DMS79 treated with DMSO at 0.1 percent for 48 hours (cell line): ENCODE data around the gene ALG6.
"Not testable (repeated sequence)": the region's sequence is repeated elsewhere in the genome, so short reads cannot be mapped to it uniquely, and the experiment has no call there.

Experiments
- DNase-seq: peaks from one replicate; lab custom pipeline; 2025; lab: John Stamatoyannopoulos, UW

ALG6 gene

DNA sequence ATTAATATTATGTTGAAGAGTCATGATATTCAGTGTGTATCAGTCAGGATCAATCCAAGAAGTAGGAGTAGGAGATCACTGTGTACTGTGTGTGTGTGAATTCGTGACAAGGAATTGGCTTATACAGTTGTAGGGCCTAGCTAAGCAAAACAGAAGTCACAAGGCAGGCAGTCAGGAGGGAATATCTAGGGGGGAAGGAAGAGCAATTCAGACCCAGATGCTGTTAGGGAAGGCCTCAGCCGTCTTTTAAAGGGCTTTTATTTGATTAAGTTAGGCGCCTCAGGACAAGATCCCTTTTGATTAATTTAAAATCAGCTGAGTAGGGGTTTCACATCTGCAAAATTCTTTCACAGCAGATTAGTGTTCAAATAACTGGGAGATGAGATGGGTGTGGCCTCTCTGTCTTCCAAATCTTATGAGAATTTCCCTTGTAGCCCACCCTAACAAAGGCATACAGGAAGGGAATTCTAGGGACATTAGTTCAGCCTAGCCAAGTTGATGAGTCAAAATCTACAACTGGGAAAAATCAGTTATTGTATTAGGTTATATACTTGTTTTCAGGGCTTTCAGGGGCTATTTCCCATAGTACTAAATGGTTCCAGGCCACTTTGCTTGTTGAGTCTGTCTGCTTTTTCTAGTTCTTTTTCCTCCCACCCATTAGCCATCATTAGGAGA lies 47.4 kb downstream of the ALG6 start:
- no peak for DNase-seq

DNA sequence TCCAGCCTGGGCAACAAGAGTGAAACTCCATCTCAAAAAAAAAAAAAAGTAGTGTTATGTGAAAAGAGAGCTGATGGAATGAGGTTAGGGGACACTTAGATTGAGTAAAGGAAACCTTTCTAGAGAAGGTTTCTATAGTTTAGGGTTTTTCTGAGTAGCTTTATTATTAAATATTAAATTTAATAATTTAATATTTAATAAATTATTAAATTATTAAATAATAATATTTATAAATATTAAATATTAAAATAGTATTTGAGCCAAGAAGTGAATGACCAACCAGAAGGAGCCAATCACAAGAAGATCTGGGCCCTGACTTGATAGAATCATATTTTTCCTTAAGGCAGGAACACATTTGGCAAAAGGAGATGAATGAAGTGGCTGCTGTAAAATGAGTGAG lies 50.7 kb downstream of the ALG6 start:
- DNase-seq = no peak

DNA sequence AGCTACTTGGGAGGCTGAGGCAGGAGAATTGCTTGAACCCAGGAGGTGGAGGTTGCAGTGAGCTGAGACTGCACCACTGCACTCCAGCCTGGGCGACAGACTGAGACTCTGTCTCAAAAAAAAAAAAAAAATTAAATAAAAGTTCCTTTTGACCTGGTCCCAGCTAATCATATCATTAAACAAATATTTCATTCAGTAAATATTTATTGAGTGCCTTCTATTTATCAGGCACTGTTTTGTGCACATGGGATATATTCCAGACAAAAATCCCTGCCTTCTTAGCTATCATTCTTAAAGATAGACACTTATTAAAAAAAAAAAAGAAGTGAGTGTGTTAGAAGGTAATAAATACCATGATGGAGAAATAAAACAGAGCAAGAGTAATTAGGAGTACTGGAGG lies 53.3 kb downstream of the ALG6 start:
- not testable (repeated sequence) for DNase-seq

DNA sequence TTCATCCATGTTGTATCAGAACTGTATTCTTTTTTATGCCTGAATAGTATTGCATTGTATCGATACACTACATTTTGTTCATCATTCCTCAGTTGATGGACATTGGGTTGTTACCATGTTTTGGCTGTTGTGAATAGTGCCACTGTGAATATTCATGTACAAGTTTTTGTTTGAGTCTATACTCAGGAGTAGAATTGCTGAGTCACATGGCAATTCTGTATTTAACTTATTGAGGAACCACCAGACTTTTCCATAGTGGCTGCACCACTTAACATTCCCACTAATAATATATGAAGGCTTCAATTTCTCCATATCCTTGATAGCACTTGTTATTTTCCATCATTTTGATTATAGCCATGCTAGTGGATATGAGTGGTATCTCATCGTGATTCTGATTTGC lies 56.2 kb downstream of the ALG6 start:
- DNase-seq = no peak

DNA sequence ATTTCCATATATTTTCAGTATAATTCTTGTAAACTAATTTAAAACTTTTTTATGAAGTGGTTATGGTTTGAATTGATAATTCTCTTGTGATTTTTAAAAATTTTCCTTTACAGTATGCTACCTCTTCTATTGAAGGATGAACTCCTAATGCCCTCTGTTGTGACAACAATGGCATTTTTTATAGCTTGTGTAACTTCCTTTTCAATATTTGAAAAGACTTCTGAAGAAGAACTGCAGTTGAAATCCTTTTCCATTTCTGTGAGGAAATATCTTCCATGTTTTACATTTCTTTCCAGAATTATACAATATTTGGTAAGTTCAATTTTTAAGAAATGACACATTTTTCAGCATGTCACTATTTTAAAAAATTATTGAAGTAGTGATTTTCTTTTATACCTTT lies 61.4 kb downstream of the ALG6 start:
- no peak for DNase-seq

DNA sequence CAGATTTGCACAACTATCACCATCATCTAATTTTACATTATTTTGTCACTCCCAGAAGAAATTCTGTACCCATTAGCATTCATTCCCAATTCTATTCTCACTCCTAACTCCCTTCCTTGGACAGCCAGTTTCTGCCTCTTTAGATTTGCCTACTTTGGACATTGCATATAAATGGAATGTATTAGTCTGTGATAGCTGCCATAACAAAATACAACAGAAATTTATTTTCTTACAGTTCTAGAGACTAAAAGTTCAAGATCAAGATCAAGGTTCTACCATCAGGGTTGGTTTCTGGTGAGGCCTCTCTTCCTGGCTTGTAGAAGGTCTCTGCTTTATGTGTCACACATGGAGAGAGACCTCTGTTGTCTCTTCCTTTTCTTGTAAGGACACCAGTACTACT lies 61.9 kb downstream of the ALG6 start:
- DNase-seq = no peak

DNA sequence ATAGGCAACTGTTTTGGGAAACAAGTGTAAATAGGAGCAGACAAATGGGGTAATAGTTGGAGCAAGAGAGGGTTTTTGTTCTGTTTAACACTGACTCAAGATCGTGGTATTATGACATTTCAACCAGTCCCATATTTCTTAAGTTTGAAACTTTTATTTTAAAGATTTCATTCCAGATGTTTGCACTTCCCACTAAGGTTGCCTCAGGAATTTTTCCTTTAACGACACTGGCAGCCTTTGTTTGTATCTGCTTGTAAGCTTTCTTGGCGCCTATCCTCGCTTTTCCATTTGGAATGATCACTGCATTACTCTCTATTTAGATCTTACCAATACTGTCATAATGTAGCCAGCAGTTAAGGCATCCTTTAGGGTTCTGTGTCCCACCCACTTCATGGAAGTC lies 67.7 kb downstream of the ALG6 start:
- no peak for DNase-seq

DNA sequence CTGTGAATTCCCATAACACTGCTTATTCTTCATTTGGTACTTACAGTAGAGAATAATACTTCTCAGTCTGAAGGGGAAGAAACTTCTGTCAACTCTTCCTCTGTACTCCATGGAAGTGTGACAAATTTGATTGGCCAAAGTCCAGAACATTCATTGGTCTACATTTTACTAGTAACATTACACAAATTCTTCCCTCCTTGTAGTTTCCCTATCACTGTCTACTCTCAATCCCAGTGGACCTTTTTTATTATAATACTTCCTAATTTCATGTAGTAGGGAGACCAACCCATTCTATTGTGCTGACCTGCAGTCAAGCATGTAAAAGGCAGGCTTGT lies 74.7 kb downstream of the ALG6 start:
- DNase-seq = no peak

DNA sequence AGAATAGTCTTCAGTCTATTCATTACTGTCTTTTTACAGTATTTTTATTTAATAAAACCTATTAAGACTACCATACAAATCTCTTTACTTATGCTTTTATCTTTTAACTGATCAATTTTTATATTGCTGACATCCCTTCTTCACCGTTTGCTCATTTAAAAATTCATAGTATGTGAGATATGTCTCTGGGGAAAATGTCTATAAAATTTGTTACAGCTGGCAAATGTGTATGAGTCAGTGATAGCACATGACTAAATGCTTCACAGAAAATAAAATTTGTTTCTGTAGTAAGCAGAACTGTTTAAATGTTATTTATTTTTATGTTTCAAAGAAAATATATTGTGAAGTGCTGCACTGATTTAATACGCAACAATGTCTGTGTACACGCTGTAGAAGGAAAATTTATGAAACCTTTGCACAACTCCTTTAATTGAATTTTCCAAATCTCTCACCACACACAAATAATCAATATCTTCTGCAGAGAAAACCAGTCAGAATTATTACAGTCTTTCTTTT lies 81.4 kb downstream of the ALG6 start:
- DNase-seq = no peak

DNA sequence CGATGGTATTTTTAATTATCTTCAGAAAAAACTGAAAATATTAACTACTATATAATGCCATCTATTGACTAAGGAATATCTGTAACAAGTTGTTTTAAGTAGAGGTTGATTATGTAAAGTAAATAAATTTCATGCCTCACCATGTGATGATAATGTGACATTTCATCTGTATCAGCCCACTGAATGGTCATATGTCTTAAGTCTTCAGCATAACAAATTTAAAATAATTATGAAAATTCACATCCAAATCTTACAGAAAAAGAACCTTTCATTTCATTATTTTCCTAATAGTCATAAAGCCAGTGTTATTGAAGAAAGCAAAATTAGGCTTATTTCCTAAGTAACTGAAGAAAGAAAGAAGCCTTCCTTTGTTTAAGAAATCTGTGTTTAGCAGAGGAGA lies 83.0 kb downstream of the ALG6 start:
- no peak for DNase-seq

DNA sequence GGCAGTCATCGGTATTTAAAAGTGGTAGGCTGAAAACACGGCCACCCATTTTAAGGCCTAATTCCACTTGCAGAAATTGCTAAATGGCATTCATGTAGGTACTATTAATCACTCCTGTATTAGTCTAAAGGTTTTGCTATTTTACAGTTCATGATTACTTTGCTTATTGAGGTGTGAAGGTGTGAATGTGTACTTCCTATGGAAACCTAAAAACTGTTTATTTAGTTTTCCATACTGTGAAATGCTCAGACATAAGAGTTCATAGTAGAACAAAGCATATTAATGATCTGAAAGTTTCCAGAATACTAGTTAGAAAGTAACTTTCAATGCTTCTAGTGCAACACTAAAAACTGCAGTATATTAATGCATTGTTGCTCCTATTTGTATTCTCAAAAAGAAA lies 85.8 kb downstream of the ALG6 start:
- DNase-seq = no peak

DNA sequence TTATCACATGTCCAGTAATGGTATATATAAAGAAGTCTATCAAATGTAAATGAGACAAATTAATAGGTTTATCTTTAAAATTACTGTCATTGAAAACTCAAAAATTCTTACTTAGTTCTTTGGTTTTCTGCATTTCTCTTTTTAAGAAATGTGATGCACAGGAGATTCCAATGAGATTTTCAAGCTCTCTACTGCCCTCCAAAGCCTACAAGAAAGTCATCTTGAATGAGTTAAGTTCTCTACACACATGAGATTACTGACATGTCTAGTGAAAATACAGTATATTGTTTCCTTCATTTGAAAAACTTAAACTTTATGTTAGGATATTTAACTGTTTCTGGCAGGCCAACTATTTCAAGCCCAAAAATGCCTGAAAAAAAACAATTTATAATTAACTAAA lies 86.8 kb downstream of the ALG6 start:
- no peak for DNase-seq

DNA sequence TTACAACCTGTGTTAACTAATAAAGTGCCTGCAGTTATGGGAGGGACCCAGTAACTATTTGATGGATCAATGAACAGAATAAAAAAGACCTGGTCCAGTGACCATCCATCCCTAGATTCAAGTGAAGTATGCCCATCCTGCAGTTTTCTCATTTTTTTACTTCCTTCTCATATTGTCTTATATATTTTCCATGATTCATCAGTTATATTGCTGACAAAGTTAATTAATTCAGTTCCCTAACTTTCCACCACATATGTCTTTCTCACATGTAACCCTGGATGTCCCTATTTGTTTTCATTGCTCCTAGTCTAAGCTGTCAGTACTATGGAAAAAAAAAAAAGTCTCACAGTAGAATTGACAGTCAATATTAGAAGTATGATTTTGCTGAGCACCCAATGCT lies 91.3 kb downstream of the ALG6 start:
- DNase-seq = no peak

DNA sequence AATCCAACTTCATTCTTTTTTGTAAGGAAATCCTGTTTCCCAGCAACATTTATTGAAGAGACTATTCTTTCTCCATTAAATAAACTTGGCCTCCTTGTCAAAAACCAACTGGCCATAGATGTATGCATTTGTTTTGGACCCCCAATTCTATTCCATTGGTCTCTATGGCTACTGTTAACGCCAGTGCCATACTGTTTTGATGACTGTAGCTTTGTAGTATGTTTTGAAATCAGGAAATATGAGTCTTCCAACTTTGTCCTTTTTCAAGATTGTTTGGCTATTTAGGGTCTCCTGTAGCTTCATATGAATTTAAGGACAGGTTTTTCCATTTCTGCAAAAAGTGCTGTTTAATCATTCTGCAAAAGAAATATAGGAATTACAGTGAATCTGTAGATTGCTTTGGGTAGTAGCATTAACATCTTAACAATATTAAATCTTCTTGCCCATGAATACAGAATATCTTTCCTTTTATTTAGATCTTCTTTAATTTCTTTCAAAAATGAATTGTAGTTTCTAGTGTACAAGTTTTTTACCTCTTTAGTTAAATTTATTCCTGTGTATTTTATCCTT lies 94.3 kb downstream of the ALG6 start:
- no peak for DNase-seq

DNA sequence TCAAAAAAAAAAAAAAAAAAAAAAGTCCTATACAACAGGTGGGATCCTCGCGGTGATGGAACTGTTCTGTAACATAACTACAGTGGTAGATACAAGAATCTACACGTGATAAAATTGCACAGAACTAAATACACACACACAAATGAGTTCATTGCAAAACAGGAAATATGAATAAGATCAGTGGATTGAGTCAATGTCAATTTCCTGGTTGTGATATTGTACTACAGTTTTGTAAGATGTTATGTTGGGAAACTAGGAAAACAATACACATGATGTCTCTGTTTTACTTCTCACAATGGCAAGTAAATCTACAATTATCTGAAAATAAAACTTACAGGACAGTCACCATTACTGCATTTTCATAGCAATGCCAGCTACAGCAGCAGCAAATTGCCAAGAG lies 95.8 kb downstream of the ALG6 start:
- no peak for DNase-seq

DNA sequence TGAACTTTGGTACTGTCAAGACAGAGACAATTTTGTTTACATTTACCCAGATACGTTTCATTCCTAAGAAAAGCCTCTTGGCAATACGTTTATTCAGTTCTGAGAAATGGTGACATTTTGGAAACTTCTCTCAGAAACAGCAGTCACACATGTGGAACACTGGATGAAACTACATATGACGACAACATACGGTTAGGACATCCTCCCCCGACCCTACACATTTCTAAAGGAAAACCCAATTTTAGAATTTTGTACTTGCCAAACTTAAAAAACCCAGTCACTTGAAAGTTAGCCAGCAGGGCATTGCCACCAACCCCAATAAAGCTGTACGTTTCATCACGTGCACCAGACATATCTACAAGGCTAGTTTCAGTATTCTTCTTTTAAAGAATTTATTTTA lies 98.8 kb downstream of the ALG6 start:
- no peak for DNase-seq

DNA sequence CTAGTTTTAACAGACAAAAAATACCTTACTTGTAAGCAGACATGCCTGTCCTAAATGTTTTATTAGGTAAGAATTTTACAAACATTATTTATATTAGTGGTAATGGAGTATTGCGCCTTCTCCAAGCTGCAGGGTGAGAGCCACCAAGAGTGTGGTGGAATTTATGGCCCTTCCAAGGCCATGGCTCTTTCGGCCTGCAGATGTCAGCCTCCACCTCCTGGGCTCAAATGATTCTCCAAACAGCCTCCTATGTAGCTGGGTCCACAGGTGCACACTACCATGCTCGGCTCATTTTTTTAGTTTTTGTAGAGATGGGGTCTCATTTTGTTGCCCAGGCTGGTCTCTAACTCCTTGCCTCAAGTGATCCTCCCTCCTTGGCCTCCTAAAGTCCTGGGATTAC lies 99.3 kb downstream of the ALG6 start:
- DNase-seq = no peak

DNA sequence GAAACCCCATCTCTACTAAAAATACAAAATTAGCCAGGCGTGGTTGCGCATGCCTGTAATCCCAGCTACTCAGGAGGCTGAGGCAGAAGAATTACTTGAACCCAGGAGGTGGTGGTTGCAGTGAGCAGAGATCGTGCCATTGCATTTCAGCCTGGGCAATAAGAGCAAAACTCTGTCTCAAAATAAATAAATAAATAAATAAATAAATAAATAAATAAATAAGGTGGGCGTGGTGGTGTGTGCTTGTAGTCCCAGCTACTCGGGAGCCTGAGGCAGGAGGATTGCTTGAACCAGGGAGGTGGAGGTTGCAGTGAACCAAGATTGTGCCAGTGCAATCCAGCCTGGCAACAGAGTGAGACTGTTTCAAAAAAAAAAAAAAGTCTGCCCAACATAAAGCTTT lies 101.3 kb downstream of the ALG6 start:
- not testable (repeated sequence) for DNase-seq

DNA sequence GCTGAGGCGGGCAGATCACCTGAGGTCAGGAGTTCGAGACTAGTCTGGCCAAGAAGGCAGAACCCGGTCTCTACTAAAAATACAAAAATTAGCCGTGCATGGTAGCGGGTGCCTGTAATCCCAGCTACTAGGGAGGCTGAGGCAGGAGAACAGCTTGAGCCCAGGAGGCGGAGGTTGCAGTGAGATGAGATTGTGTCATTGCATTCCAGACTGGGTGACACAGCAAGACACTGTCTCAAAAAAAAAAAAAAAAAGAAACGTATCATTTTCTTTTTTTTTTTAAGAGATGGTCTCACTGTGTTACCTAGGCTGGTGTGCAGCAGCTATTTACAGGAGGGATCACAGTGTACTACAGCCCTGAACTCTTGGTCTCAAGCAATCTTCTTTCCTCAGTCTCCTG lies 108.3 kb downstream of the ALG6 start:
- DNase-seq = no peak

DNA sequence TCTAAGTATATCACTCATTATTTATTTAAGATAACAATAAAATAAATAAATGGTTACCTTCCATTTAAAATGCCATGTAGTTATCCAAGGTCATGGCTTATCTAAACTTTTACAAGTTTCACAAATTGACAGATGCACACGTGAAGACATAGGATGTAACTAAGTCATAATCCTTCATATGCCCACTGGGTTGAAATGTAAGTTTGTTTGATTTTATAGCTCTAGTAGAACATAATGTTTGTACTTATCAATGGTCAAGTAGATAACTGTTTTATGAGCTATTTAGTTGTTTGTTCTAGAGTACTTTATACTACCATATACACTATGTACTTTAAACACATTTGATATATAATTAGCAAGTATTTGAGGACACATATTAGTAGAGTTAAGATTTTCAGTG lies 112.6 kb downstream of the ALG6 start:
- no peak for DNase-seq

DNA sequence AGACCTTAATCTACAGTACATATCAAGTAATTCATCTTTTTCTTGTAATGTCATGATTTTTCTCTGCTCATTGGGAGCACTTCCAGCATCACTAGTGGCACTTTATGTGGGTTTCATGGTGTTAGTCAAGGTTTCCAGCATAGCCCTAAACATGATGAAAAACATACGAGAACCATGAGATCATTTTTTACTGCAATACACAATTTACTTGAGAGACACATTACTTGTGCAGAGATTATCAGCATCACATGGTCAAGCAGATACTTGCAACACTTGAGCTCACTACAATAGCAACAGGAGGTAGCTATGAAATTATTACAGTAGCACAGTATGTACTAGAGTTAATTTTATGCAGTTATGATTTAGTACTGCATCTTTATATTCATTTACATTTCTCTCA lies 119.2 kb downstream of the ALG6 start:
- no peak for DNase-seq

DNA sequence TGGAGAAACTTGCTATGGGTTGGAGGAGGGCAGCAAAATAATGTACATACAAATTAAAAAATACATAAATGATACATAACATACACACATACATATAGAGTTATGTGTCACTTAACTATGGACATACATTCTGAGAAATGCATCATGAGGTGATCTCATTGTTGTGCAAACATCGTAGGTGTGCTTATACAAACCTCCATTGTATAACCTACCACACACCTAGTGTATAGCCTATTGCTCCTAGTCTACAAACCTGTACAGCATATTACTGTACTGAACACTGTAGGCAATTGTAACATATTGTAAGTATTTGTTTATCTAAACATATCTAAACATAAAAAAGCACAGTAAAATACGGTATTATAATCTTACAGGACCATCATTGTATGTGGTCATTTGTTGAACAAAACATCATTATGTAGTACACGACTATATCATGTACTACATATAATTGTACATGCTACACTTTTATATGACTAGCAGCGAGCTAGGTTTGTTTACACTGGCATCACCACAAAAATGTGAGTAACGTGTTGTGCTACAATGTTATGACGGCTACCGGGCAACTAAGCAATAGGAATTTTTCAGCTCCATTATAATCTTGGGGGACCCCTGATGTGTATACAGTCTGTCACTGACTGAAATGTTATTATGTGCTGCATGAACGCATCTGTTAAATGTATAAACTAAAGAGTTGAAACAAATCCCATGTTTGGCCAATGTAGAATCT lies 120.1 kb downstream of the ALG6 start:
- DNase-seq = no peak
